Kidney (tissue), 14 donors: ENCODE data around the gene C14orf93. TPM values are rescaled to one million over a fixed set of nuclear protein-coding genes. Genes with fewer than 3 reads are reported as not detected.

Source experiments
- DNase-seq, 5 donors: peaks; one replicate each; pipeline ENCODE4 v3.0.0-alpha.2; 2013 to 2020
- FAIRE-seq: peaks from 2 replicates; lab custom pipeline; 2012; peaks lifted over from hg19 to GRCh38; lab: Jason Lieb, UNC
- H3K27ac ChIP-seq, 2 donors: one replicate each; pipeline ENCODE4 v1.7.0; 2013; ENCODE audit warnings: low read depth in 2 of 2, low read length in 2 of 2, inconsistent platforms in 1 of 2
- H3K27me3 ChIP-seq: one replicate; pipeline ENCODE4 v1.7.1; 2013; ENCODE audit warnings: low read length, inconsistent platforms; ENCODE audit not compliant: control insufficient read depth, insufficient read depth
- H3K36me3 ChIP-seq, 3 donors: one replicate each; pipeline versions ENCODE4 v1.7.0 to v1.7.1; 2013; ENCODE audit warnings: low read length in 3 of 3, control low read depth in 1 of 3, inconsistent platforms in 1 of 3; ENCODE audit not compliant: insufficient read depth in 3 of 3, control insufficient read depth in 2 of 3
- H3K4me1 ChIP-seq, 3 donors: one replicate each; pipeline versions ENCODE4 v1.7.0 to v1.7.1; 2013; ENCODE audit warnings: low read length in 3 of 3, inconsistent platforms in 1 of 3, low read depth in 1 of 3; ENCODE audit not compliant: control insufficient read depth in 2 of 3, insufficient read depth in 2 of 3
- H3K4me3 ChIP-seq, 3 donors: one replicate each; pipeline versions ENCODE4 v1.7.0 to v1.8.1; 2013; ENCODE audit warnings: low read length in 3 of 3, control low read depth in 1 of 3, inconsistent platforms in 1 of 3
- H3K9ac ChIP-seq, 3 donors: one replicate each; pipeline versions ENCODE4 v1.7.0 to v1.7.1; 2013; ENCODE audit warnings: low read length in 3 of 3, control low read depth in 1 of 3, inconsistent platforms in 1 of 3
- H3K9me3 ChIP-seq, 3 donors: one replicate each; pipeline versions ENCODE4 v1.7.0 to v1.7.1; 2013; ENCODE audit warnings: low read length in 3 of 3, control low read depth in 1 of 3, inconsistent platforms in 1 of 3; ENCODE audit not compliant: control insufficient read depth in 2 of 3, insufficient read depth in 1 of 3
- intact Hi-C: fragments of 100-400 bp; cut with DNase I; formaldehyde crosslinking; loops from one replicate; pipeline ENCODE4 v1.11.1; 2022
- polyA plus RNA-seq: library from polyadenylated mRNA; stranded (reverse); fragments of 350-450 nt; fragmentation: Illumina TruSeq; extraction: RNeasy Lipid Tissue Mini Kit (QIAGEN cat#74804); gene quantifications from one replicate; pipeline ENCODE4 v1.2.3, GENCODE V29; 2014; ENCODE audit warnings: low read depth, low replicate concordance; ENCODE audit not compliant: insufficient read depth
- total RNA-seq: library from RNA; stranded (reverse); fragmentation: NEBNext Ultra II Directional; extraction: Animal tissue kit (Norgen Biotek cat#: 25700); gene quantifications from one replicate; pipeline ENCODE4 v1.2.1, GENCODE V29; 2021
- TF ChIP-seq, protein P1 (sequence below): IDR thresholded peaks from 3 replicates; pipeline ENCODE4 v1.5.1; 2012; ENCODE audit warnings: mild to moderate bottlenecking, moderate library complexity, borderline replicate concordance; ENCODE audit not compliant: insufficient read depth; ENCODE audit errors: extremely low read depth
- donor health status: control.
- donor health status: control.
- donor health status: control.
- donor health status: control.
- donor health status: control.
- donor health status: DM: yes; HTN: yes; CAD: no.
- donor health status: Normal renal cell carcinoma (clear cell type).

C14orf93 gene
- total and polyA plus RNA-seq, 2 donors from 2014 or later: 9.5 to 9.6 TPM

DNA sequence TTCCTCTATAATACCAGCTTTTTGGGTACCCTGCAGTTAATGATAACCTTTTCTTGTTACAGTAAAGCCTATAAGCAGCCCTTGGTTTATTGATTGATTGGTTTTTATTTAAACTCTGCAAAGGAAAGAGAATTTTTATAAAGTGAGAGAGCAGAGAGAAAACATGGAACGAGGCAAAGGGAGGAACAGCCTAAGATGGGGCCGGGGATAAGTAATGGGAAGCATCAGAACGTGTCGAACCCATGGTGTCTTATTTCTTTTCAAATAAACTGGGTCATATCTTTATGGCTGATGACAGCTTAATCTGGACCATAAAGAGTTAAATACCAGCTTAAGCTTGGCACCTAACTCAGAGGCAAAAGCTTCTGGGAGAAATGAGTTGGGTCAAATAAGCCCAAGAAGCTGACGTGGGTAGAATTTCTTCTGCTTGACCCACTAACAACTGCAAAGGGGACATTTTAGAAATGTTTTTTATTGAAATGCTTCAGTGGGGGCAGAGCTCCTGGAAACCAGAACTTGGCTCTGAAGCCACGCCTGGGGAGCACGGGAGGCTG lies 12.0 kb upstream of the C14orf93 start:
- TF ChIP-seq, protein P1, sequence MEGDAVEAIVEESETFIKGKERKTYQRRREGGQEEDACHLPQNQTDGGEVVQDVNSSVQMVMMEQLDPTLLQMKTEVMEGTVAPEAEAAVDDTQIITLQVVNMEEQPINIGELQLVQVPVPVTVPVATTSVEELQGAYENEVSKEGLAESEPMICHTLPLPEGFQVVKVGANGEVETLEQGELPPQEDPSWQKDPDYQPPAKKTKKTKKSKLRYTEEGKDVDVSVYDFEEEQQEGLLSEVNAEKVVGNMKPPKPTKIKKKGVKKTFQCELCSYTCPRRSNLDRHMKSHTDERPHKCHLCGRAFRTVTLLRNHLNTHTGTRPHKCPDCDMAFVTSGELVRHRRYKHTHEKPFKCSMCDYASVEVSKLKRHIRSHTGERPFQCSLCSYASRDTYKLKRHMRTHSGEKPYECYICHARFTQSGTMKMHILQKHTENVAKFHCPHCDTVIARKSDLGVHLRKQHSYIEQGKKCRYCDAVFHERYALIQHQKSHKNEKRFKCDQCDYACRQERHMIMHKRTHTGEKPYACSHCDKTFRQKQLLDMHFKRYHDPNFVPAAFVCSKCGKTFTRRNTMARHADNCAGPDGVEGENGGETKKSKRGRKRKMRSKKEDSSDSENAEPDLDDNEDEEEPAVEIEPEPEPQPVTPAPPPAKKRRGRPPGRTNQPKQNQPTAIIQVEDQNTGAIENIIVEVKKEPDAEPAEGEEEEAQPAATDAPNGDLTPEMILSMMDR: no peak
- DNase-seq (peak in 1 of 5 donors; percentile 33), FAIRE-seq (no peak)
- Histone ChIP-seq H3K4me3 (no peak overlapping the region), H3K4me1 (peaks cover 0 to 5% (median 0%) of the 10 kb centered on the region in 3 donors), H3K9ac (no peak overlapping the region), H3K27ac (no peak overlapping the region), H3K36me3 (peaks cover 0 to 9% (median 8%) of the 10 kb centered on the region in 3 donors), H3K27me3 (no peaks in the 10 kb centered on the region), H3K9me3 (no peaks in the 10 kb centered on the region)
- intact Hi-C loops: no loop called here

DNA sequence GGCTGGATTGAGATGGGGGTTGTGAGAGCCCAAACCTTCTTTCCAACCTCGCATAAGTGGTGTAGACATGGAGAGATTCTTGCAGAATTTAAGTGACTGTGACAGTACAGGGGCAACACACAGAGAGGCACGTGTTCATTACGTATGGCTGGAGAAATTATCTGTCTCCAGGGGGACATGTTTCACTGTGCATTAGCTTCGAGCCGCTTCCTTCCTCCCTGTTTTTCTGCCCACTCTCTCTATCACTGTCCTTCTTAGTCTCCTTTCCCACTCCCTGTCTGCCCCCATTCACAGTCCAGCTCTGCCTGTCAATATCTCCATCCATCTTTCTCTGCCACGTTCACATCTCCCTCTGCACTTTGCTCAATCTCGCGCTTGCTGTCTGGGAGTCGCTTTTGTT lies 11.5 kb upstream of the C14orf93 start:
- Histone ChIP-seq H3K27ac (no peak overlapping the region), H3K4me3 (no peak overlapping the region), H3K9ac (no peak overlapping the region), H3K9me3 (no peaks in the 10 kb centered on the region), H3K27me3 (no peaks in the 10 kb centered on the region), H3K4me1 (peaks cover 0 to 5% (median 0%) of the 10 kb centered on the region in 3 donors), H3K36me3 (peaks cover 0 to 9% (median 8%) of the 10 kb centered on the region in 3 donors)
- intact Hi-C loops: no loop called here
- FAIRE-seq (no peak), DNase-seq (peak in 1 of 5 donors; percentile 38)
- TF ChIP-seq, protein P1: no peak

DNA sequence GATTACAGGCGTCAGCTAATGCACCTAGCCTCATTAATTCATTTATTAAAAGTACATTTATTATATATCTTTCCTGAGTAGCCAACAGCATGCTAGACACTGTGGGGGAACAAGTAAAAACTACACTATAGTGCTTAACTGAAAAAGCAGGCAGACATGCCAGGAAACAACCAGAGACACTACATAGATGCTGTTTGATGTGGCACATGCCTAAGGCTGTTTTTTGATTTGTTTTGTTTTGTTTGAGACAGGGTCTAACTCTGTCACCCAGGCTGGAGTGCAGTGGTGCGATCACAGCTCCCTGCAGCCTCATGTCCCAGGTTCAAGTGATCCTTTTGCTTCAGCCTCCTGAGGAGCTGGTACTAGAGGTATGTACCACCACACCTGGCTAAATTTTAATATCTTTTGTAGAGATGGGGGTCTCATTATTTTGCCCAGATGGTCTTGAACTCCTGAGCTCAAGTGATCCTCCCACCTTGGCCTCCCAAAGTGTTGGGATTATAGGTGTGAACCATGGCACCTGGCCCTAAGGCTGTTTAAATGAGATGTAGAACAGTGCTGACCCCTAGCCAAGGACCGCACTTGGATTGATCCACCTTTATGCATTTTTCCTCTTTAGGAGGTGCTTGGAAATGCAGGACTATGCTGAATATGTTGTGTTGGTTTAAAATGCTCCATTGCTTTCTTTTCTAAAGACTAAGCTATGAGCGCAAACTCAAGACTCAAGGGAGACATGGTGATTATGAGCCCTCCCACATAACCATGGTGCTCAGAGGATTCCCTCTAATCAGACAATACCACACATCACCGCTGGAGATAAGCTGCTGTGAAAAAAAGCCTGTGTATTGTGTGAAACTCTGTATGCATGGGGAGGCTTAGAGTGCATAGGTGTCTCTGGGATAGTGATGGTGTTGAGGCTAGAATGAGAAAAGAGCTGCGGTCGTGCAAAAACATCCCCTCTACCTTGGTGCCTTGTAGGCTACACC lies 10.5 kb upstream of the C14orf93 start:
- FAIRE-seq (no peak), DNase-seq (peak in 1 of 5 donors; percentile 15)
- intact Hi-C loops: no loop called here
- peaks cover 0 to 3% (median 0%) of the 10 kb centered on the region in 3 donors for H3K36me3 ChIP-seq
- H3K4me3 ChIP-seq: no peak overlapping the region
- H3K9ac ChIP-seq: no peak overlapping the region
- no peaks in the 10 kb centered on the region for H3K27me3 ChIP-seq
- no peak overlapping the region for H3K27ac ChIP-seq
- H3K9me3 ChIP-seq: no peaks in the 10 kb centered on the region
- TF ChIP-seq, protein P1: no peak
- peaks cover 0 to 3% (median 0%) of the 10 kb centered on the region in 3 donors for H3K4me1 ChIP-seq
